GM12878 (cell line): ENCODE measurements around the gene MSH2. TPM values are rescaled to one million over a fixed set of nuclear protein-coding genes. Genes with fewer than 3 reads are reported as not detected.

Source experiments
- BACH1 ChIP-seq: fragments of 450-650 bp; IDR thresholded peaks from 2 replicates; pipeline ENCODE4 v1.6.1; 2017; ENCODE audit warnings: mild to moderate bottlenecking, borderline replicate concordance
- BCL11A ChIP-seq: IDR thresholded peaks from 2 replicates; pipeline ENCODE4 v1.6.1; 2011; ENCODE audit warnings: low read depth, low read length
- BHLHE40 ChIP-seq, 2 experiments: fragments of 450-650 bp in 1 of 2; IDR thresholded peaks; 2 replicates each; pipeline ENCODE4 v1.6.1; 2011 to 2017; ENCODE audit warnings: low read depth in 2 of 2, borderline replicate concordance in 1 of 2, improper control_type of control experiment in 1 of 2, low read length in 1 of 2, mild to moderate bottlenecking in 1 of 2
- KAT2A ChIP-seq: conservative IDR thresholded peaks from 2 replicates; pipeline ENCODE4 v1.6.1; 2011; ENCODE audit warnings: low read depth, low read length; ENCODE audit not compliant: control insufficient read depth
- MEF2A ChIP-seq: IDR thresholded peaks from 2 replicates; pipeline ENCODE4 v1.6.1; 2011; ENCODE audit warnings: low read depth, mild to moderate bottlenecking, low read length, moderate library complexity; ENCODE audit not compliant: insufficient read depth
- MTA3 ChIP-seq: IDR thresholded peaks from 2 replicates; pipeline ENCODE4 v1.6.1; 2012; ENCODE audit warnings: low read length, inconsistent platforms, borderline replicate concordance
- NR2F1 ChIP-seq: fragments of 450-650 bp; conservative IDR thresholded peaks from 2 replicates; pipeline ENCODE4 v1.6.1; 2017; ENCODE audit warnings: mild to moderate bottlenecking
- RAD51 ChIP-seq: fragments of 450-650 bp; IDR thresholded peaks from 2 replicates; pipeline ENCODE4 v1.6.1; 2016; ENCODE audit warnings: moderate library complexity, mild to moderate bottlenecking, inconsistent platforms
- RB1 ChIP-seq: fragments of 450-650 bp; formaldehyde crosslinking; IDR thresholded peaks from 2 replicates; pipeline ENCODE4 v1.6.1; 2017; ENCODE audit warnings: mild to moderate bottlenecking, borderline replicate concordance
- SPI1 ChIP-seq: IDR thresholded peaks from 2 replicates; pipeline ENCODE4 v1.6.1; 2011; ENCODE audit warnings: low read depth, mild to moderate bottlenecking, low read length, moderate library complexity, borderline replicate concordance; ENCODE audit not compliant: insufficient read depth
- TCF12 ChIP-seq: IDR thresholded peaks from 2 replicates; pipeline ENCODE4 v1.6.1; 2011; ENCODE audit warnings: low read depth, mild to moderate bottlenecking, low read length
- ZNF384 ChIP-seq: IDR thresholded peaks from 2 replicates; pipeline ENCODE4 v1.6.1; 2012; ENCODE audit warnings: low read depth, mild to moderate bottlenecking, low read length, improper control_type of control experiment, borderline replicate concordance
- ZSCAN29 ChIP-seq: fragments of 450-650 bp; IDR thresholded peaks from 2 replicates; pipeline ENCODE4 v1.6.1; 2017; ENCODE audit warnings: mild to moderate bottlenecking, moderate library complexity
- ZZZ3 ChIP-seq: IDR thresholded peaks from 2 replicates; pipeline ENCODE4 v1.6.1; 2011; ENCODE audit warnings: low read depth; ENCODE audit not compliant: control insufficient read depth, insufficient read length
- polyA plus RNA-seq, 11 experiments: library from polyadenylated mRNA; depleted of rRNA in 4 of 11; unstranded in 6 of 11; stranded (reverse) in 5 of 11; fragments of >200 nt; fragmentation: Nextera tagmentation in 4 of 11; fragmentation: Illumina TruSeq in 1 of 11; extraction: Ambion mirVana in 4 of 11; extraction: Trizol in 1 of 11; gene quantifications; 1 replicate in 1 of 11; 2 replicates in 10 of 11; pipeline versions ENCODE4 v1.2.1 to v1.2.3, GENCODE V29; 2011 to 2016; ENCODE audit warnings: inconsistent platforms in 2 of 11, missing spikeins in 2 of 11, low read depth in 1 of 11
- total RNA-seq, 4 experiments: library from RNA; depleted of rRNA in 3 of 4; stranded (reverse); fragments of >200 nt in 3 of 4; fragmentation: Illumina TruSeq in 1 of 4; extraction: Trizol in 1 of 4; gene quantifications; 2 replicates each; pipeline versions ENCODE4 v1.2.1 to v1.2.3, GENCODE V29; 2013 to 2021
- TF ChIP-seq, protein P1 (sequence below): IDR thresholded peaks from 2 replicates; pipeline ENCODE4 v1.6.1; 2012; ENCODE audit warnings: mild to moderate bottlenecking, low read depth, low read length
- TF ChIP-seq, protein P2 (sequence below): fragments of 450-650 bp; IDR thresholded peaks from 2 replicates; pipeline ENCODE4 v1.6.1; 2017; ENCODE audit warnings: borderline replicate concordance
- TF ChIP-seq, protein P3 (sequence below): fragments of 450-650 bp; IDR thresholded peaks from 2 replicates; pipeline ENCODE4 v1.6.1; 2017; ENCODE audit warnings: mild to moderate bottlenecking, moderate library complexity
- TF ChIP-seq, protein P4 (sequence below): IDR thresholded peaks from 2 replicates; pipeline ENCODE4 v1.6.1; 2012; ENCODE audit warnings: low read depth, low read length, improper control_type of control experiment

Gene MSH2
- total and polyA plus RNA-seq, 10 of the 15 experiments (the other 5 are each of a cell fraction or from before 2014, with no cell fraction given), result 24.3 to 94.4 (median 55.5) TPM

DNA sequence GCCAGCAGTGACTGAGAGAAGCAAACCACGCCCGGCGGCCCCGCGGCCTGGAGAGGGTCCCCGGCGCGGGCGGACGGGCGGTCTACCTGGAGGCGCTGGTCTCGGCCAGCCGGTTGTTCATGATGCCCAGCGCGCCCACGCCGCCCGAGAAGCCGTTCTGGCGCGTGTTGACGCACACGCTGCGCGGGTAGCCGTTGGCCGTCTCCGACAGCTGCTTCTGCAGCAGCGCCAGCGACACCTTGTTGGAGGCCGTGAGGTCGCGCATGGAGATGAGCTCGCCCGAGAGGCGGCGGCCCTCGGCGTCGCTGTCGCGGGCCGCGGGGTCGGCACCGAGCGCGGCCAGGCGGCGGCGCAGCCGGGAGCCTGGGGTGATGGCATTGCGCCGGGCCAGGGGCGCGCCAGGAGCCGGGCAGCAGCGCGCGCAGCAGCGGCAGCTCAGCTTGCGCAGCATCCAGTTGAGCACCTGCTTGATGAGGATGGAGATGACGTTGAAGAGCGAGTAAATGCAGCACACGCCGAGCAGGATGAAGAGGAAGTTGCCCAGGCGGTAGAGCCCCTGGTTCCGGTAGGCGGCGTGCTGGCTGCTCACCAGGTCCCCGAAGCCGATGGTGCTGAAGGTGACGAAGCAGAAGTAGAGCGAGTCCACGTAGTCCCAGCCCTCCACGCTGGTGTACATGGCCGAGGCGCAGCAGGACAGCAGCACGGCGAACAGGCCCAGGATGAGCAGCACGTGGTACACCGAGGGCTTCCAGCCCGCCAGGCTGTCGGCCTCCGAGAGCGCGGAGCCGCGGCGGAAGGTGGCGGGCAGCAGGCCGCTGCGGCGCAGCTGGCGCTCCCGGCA, 118.1 kb downstream of the MSH2 start (continued):
- TF ChIP-seq BACH1, result peak; percentile 46; the same call in 1 of the 2 replicates
- no peak for TF ChIP-seq MEF2A
- no peak for TF ChIP-seq TCF12
- TF ChIP-seq, protein P1, sequence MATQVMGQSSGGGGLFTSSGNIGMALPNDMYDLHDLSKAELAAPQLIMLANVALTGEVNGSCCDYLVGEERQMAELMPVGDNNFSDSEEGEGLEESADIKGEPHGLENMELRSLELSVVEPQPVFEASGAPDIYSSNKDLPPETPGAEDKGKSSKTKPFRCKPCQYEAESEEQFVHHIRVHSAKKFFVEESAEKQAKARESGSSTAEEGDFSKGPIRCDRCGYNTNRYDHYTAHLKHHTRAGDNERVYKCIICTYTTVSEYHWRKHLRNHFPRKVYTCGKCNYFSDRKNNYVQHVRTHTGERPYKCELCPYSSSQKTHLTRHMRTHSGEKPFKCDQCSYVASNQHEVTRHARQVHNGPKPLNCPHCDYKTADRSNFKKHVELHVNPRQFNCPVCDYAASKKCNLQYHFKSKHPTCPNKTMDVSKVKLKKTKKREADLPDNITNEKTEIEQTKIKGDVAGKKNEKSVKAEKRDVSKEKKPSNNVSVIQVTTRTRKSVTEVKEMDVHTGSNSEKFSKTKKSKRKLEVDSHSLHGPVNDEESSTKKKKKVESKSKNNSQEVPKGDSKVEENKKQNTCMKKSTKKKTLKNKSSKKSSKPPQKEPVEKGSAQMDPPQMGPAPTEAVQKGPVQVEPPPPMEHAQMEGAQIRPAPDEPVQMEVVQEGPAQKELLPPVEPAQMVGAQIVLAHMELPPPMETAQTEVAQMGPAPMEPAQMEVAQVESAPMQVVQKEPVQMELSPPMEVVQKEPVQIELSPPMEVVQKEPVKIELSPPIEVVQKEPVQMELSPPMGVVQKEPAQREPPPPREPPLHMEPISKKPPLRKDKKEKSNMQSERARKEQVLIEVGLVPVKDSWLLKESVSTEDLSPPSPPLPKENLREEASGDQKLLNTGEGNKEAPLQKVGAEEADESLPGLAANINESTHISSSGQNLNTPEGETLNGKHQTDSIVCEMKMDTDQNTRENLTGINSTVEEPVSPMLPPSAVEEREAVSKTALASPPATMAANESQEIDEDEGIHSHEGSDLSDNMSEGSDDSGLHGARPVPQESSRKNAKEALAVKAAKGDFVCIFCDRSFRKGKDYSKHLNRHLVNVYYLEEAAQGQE, result 0 out of 2 replicates have a peak, but pooled peaks have one; percentile 34
- no peak for TF ChIP-seq ZNF384
- TF ChIP-seq, protein P2, sequence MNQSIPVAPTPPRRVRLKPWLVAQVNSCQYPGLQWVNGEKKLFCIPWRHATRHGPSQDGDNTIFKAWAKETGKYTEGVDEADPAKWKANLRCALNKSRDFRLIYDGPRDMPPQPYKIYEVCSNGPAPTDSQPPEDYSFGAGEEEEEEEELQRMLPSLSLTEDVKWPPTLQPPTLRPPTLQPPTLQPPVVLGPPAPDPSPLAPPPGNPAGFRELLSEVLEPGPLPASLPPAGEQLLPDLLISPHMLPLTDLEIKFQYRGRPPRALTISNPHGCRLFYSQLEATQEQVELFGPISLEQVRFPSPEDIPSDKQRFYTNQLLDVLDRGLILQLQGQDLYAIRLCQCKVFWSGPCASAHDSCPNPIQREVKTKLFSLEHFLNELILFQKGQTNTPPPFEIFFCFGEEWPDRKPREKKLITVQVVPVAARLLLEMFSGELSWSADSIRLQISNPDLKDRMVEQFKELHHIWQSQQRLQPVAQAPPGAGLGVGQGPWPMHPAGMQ, result no peak
- TF ChIP-seq ZSCAN29, result no peak
- TF ChIP-seq BCL11A, result no peak
- no peak for TF ChIP-seq SPI1
- no peak for TF ChIP-seq ZZZ3
- TF ChIP-seq RB1, result 0 out of 2 replicates have a peak, but pooled peaks have one; percentile 69
- TF ChIP-seq MTA3, result no peak
- no peak for TF ChIP-seq RAD51
- TF ChIP-seq, protein P3, sequence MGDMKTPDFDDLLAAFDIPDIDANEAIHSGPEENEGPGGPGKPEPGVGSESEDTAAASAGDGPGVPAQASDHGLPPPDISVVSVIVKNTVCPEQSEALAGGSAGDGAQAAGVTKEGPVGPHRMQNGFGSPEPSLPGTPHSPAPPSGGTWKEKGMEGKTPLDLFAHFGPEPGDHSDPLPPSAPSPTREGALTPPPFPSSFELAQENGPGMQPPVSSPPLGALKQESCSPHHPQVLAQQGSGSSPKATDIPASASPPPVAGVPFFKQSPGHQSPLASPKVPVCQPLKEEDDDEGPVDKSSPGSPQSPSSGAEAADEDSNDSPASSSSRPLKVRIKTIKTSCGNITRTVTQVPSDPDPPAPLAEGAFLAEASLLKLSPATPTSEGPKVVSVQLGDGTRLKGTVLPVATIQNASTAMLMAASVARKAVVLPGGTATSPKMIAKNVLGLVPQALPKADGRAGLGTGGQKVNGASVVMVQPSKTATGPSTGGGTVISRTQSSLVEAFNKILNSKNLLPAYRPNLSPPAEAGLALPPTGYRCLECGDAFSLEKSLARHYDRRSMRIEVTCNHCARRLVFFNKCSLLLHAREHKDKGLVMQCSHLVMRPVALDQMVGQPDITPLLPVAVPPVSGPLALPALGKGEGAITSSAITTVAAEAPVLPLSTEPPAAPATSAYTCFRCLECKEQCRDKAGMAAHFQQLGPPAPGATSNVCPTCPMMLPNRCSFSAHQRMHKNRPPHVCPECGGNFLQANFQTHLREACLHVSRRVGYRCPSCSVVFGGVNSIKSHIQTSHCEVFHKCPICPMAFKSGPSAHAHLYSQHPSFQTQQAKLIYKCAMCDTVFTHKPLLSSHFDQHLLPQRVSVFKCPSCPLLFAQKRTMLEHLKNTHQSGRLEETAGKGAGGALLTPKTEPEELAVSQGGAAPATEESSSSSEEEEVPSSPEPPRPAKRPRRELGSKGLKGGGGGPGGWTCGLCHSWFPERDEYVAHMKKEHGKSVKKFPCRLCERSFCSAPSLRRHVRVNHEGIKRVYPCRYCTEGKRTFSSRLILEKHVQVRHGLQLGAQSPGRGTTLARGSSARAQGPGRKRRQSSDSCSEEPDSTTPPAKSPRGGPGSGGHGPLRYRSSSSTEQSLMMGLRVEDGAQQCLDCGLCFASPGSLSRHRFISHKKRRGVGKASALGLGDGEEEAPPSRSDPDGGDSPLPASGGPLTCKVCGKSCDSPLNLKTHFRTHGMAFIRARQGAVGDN, result peak; percentile 53; the same call in 1 of the 2 replicates
- TF ChIP-seq BHLHE40 (IDR thresholded peaks at IDR 0.05; ENCODE audit: borderline replicate concordance in 1 of 2, low read depth in 2 of 2, low read length in 1 of 2), result peak in 1 of 2 experiments; percentile 37; a peak in 1 of 4 replicates
- TF ChIP-seq, protein P4, sequence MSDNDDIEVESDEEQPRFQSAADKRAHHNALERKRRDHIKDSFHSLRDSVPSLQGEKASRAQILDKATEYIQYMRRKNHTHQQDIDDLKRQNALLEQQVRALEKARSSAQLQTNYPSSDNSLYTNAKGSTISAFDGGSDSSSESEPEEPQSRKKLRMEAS, result peak; percentile 66; the same call in 1 of the 2 replicates
- no peak for TF ChIP-seq KAT2A
- peak; percentile 64; the same call in 1 of the 2 replicates for TF ChIP-seq NR2F1
- TF ChIP-seq, all 136 proteins: peak for 29
